ENCODE measurements around the gene TM9SF1.
A peak's percentile ranks its signal among the peaks of the same experiment; 100 is the strongest.

TM9SF1 gene

GRCh38 chr14:24147761-24148428, 47.3 kb downstream of the TM9SF1 start:
- no peak for DNase-seq

- DNase-seq, result peak; percentile 98
These were observed 48.1 kb downstream of the TM9SF1 start, which contains the start of gene RNF31 for GRCh38 chr14:24146978-24147760. Gene RNF31, plus strand, starts transcription at chr14:24147498. Its CDS starts 201 bp downstream, at chr14:24147699.

GRCh38 chr14:24146453-24146977, 48.7 kb downstream of the TM9SF1 start, which contains the start of gene PSME2:
Gene PSME2, minus strand, starts transcription at chr14:24146610. Its CDS starts 29 bp downstream, at chr14:24146581.
- peak; percentile 96 for DNase-seq

GRCh38 chr14:24145690-24146452, 49.4 kb downstream of the TM9SF1 start:
- DNase-seq, result no peak

- no peak for DNase-seq
These were observed 50.0 kb downstream of the TM9SF1 start for GRCh38 chr14:24145219-24145618.

GRCh38 chr14:24144451-24144850, 50.8 kb downstream of the TM9SF1 start:
- DNase-seq, result no peak

GRCh38 chr14:24143511-24143910, 51.7 kb downstream of the TM9SF1 start:
- no peak for DNase-seq

GRCh38 chr14:24141097-24141880, 54.0 kb downstream of the TM9SF1 start, which contains the start of gene EMC9:
Gene EMC9, minus strand, starts transcription at chr14:24141591. Its CDS starts 287 bp downstream, at chr14:24141304.
- DNase-seq, result peak; percentile 99

GRCh38 chr14:24139272-24139934, 55.8 kb downstream of the TM9SF1 start:
- DNase-seq, result no peak

All from NCI-H1436 (cell line).